Astrocyte of the spinal cord (primary cell): Measurements from ENCODE around the gene VAV3.

Experiments
- DNase-seq: peaks from one replicate; pipeline ENCODE4 v3.0.0; 2011; ENCODE audit warnings: low read depth, low spot score
- H3K4me3 ChIP-seq: 2 replicates; pipeline ENCODE4 v1.5.1; 2011; ENCODE audit warnings: low read depth, mild to moderate bottlenecking, low read length, moderate library complexity
- in situ Hi-C: cut with HindIII; loops from 2 replicates; pipeline ENCODE4 v1.10.0; 2017; ENCODE audit warnings: low sequenced_read_pairs
- TF ChIP-seq, protein P1 (sequence below): IDR thresholded peaks from 2 replicates; pipeline ENCODE4 v1.5.1; 2012; ENCODE audit warnings: low read depth, mild to moderate bottlenecking, low read length, inconsistent platforms

The VAV3 gene

DNA sequence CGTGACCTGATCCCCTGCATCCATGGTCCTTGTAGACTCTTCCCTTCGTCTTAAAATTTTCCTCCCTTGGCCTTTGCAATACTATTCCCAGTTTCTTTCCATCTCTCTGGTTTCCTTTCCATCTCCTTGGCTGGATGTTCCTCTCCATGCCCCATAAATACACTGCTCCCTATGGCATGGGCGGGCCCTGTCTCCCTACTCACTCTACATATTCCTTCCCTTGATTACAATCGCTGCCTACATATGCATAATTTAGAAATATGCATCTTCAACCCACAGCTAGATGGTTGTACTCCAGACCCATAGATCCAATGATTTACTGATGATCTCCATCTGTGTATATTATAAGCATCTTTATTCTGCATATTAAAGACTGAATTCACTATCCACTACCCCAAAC, 419.1 kb downstream of the VAV3 start:
- DNase-seq, result no peak
- H3K4me3 ChIP-seq, result no peak overlapping the region
- TF ChIP-seq, protein P1, sequence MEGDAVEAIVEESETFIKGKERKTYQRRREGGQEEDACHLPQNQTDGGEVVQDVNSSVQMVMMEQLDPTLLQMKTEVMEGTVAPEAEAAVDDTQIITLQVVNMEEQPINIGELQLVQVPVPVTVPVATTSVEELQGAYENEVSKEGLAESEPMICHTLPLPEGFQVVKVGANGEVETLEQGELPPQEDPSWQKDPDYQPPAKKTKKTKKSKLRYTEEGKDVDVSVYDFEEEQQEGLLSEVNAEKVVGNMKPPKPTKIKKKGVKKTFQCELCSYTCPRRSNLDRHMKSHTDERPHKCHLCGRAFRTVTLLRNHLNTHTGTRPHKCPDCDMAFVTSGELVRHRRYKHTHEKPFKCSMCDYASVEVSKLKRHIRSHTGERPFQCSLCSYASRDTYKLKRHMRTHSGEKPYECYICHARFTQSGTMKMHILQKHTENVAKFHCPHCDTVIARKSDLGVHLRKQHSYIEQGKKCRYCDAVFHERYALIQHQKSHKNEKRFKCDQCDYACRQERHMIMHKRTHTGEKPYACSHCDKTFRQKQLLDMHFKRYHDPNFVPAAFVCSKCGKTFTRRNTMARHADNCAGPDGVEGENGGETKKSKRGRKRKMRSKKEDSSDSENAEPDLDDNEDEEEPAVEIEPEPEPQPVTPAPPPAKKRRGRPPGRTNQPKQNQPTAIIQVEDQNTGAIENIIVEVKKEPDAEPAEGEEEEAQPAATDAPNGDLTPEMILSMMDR, result no peak
- in situ Hi-C loops, result no loop called here

DNA sequence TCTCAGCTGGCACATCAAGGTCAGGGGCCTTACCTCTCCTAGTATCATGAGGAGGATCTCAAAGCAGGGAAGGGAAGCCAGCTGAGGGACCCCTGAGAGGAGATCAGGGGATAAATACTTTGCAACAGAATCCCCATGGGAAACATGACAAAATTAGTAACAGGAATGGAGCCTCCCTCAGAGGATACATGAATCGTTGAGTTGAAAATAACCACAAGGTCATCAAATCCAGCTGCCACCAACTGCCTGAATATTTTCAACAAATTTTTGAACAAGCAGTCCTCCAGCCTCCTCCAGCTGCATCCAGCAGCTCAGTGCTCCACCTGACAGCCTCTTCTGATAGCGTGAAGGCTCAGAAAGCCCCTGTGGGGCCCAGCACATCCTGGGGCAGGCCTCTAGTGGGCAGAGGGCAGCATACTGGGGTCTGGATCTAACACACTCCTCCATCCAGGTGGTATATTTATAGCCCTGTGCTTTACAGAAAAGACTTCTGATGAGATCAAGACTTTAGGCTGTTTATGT, 419.9 kb downstream of the VAV3 start:
- DNase-seq, result no peak
- in situ Hi-C loops, result no loop called here
- TF ChIP-seq, protein P1, result no peak
- H3K4me3 ChIP-seq, result no peak overlapping the region

DNA sequence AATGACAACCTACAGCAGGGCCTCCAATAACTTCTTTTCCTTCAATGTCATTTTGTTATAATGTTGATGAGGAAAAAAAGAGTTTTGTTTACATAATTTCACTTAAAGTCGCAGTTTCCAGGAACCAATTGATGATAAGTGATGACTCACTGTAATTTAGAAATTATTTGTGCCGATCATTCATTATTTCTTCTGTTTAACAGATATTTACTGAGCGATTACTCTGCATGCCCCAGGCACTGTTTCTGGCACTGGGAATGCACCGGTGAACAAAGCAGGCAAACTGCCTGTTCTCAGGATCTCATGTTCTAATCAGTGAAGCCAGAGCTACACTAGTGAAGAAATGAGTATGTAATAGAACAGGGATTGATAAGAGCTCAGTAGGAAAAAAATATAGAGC, 420.7 kb downstream of the VAV3 start:
- no peak for DNase-seq

DNA sequence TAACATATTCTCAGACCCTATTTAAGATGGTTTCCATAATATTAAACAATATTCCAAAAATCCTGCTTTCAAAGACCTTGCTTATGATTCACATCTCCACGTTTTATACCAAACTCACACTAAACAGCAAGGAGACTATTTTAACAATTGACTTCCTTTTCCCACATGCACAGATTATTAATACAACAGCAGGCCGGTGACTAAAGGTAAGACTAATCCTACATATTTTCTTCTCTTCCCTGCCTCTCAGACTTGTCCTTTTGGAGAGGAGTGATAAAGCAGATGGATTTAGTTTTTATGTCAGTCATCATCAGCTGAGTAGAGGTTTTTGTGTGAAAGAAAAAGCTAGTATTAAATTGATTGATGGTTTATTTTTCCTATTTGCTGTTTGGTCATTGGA, 423.6 kb downstream of the VAV3 start:
- in situ Hi-C loops, result no loop called here
- no peak overlapping the region for H3K4me3 ChIP-seq
- TF ChIP-seq, protein P1, result no peak
- DNase-seq, result no peak

More for the DNA sequence above, 420.7 kb downstream of the VAV3 start:
- no peak overlapping the region for H3K4me3 ChIP-seq
- TF ChIP-seq, protein P1, result no peak
- in situ Hi-C loops, result no loop called here

DNA sequence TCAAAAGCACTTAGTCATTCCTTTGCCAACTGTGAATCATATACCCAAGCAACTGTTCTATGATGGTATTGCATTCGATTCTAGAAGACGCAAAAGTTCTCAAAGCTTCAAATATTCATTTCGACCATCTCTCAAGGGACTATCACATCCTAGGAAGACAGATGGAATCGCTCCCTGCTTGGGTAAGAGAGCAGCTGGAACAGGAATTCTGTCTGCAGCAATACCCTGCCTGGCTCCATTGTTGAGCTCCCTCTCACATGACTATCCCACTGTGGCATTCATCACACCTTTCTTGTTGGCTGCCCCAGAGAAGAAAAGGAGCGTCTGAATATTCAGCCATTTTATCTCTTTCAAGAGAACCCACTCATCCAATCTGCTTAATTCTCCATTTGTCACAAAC, 426.5 kb downstream of the VAV3 start:
- DNase-seq, result no peak
- TF ChIP-seq, protein P1, result no peak
- in situ Hi-C loops, result no loop called here
- no peak overlapping the region for H3K4me3 ChIP-seq

DNA sequence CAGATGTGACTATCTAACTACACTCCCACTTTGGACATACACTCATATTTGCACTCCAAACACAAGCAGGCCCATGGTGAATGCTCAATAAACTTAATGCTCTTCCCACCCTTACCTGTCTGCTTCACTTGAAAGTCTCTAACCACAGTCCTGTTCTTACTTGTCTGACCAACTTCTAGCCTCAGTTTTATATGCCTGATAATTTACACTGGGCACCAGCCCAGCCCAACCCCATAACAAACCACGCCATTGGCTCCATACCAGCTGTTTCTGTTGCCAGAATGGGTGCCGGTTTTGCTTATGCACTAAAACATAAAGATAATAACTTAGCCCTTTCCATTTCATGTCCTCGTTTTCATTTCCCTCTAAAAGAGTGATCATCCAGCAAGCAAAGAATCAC, 428.7 kb downstream of the VAV3 start:
- peak; percentile 40 for DNase-seq
- in situ Hi-C loops, result no loop called here
- H3K4me3 ChIP-seq, result no peak overlapping the region
- TF ChIP-seq, protein P1, result no peak

DNA sequence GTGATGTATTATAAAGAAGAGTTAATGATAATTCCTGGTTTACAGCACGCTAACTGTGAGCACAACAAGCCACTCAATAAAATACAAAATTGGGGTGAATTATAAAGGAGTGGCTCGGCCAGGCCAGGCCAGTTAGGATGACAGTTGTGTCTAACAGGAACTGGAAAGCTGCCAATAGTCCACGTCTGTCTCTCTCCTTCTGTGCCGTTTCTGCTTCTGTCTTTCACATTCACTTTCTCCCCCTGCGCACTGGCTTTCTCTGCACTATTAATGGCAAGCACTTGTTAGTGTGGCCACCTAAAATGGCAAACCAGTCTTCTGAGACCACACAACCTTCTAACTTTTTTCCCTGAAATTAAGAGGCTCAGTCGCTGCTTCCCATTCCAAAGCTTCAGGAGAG, 429.9 kb downstream of the VAV3 start:
- TF ChIP-seq, protein P1, result no peak
- H3K4me3 ChIP-seq, result no peak overlapping the region
- no peak for DNase-seq
- in situ Hi-C loops, result no loop called here
